Neural progenitor cell (in vitro differentiated cells): Measurements from ENCODE around the gene RILPL1.
"Not testable (repeated sequence)": the region's sequence is repeated elsewhere in the genome, so short reads cannot be mapped to it uniquely, and the experiment has no call there.

ENCODE experiments used
- EZH2 ChIP-seq: fragments of 200-600 bp; sonication (generic); IDR thresholded peaks from 2 replicates; pipeline ENCODE4 v1.6.1; 2017; ENCODE audit warnings: antibody characterized with exemption, mild to moderate bottlenecking, moderate library complexity
- EZH2phosphoT487 ChIP-seq: fragments of 200-600 bp; sonication (generic); IDR thresholded peaks from 2 replicates; pipeline ENCODE4 v1.6.1; 2017; ENCODE audit warnings: antibody characterized with exemption
- TF ChIP-seq, protein P1 (sequence below): fragments of 200-600 bp; sonication (generic); IDR thresholded peaks from 2 replicates; pipeline ENCODE4 v1.5.1; 2017; ENCODE audit warnings: antibody characterized with exemption, mild to moderate bottlenecking

DNA sequence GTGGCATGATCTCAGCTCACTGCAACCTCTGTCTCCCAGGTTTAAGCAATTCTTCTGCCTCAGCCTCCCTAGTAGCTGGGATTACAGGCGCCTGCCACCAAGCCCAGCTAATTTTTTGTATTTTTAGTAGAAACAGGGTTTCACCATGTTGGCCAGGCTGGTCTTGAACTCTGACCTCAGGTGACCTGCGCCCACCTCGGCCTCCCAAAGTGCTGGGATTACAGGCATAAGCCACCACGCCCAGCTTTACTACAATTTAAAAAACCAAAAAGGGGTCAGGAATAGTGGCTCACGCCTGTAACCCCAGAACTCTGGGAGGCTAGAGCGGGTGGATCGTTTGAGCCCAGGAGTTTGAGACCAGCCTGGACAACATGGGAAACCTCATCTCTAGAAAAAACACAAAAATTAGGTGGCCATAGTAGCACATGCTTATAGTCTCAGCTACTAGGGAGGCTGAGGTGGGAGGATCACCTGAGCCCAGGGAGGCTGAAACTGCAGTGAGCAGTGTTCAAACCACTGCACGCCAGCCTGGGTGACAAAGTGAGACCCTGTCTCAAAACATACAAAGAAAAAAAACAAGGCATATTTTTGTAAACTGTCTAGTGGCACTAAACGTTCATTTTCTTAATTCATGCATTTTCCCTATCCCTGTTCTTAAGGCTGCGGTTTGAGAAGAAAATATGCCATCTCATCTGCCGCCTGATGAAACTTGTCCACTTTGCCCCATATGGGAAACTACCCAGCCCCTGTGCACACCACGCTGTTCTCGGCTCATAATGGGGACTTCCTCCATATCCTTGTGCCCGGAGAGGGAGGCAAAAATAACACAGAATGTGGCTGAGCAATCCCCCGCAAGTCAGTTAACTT is 101.3 kb downstream of the RILPL1 start:
- TF ChIP-seq, protein P1, sequence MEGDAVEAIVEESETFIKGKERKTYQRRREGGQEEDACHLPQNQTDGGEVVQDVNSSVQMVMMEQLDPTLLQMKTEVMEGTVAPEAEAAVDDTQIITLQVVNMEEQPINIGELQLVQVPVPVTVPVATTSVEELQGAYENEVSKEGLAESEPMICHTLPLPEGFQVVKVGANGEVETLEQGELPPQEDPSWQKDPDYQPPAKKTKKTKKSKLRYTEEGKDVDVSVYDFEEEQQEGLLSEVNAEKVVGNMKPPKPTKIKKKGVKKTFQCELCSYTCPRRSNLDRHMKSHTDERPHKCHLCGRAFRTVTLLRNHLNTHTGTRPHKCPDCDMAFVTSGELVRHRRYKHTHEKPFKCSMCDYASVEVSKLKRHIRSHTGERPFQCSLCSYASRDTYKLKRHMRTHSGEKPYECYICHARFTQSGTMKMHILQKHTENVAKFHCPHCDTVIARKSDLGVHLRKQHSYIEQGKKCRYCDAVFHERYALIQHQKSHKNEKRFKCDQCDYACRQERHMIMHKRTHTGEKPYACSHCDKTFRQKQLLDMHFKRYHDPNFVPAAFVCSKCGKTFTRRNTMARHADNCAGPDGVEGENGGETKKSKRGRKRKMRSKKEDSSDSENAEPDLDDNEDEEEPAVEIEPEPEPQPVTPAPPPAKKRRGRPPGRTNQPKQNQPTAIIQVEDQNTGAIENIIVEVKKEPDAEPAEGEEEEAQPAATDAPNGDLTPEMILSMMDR, result not testable (repeated sequence)
- not testable (repeated sequence) for TF ChIP-seq EZH2phosphoT487, EZH2
